HepG2 (cell line): Measurements from ENCODE around the gene LAMTOR2. TPM values are rescaled to one million over a fixed set of nuclear protein-coding genes. Genes with fewer than 3 reads are reported as not detected.

Experiments
- HOXA3 ChIP-seq: sonication (generic); formaldehyde crosslinking; IDR thresholded peaks from 2 replicates; pipeline ENCODE4 v1.5.0; 2020; ENCODE audit warnings: missing genetic modification reagents
- JUND ChIP-seq: sonication (generic); formaldehyde crosslinking; IDR thresholded peaks from 2 replicates; pipeline ENCODE4 v1.8.0; 2022; ENCODE audit warnings: mild to moderate bottlenecking, missing genetic modification reagents
- MTF2 ChIP-seq: sonication (generic); formaldehyde crosslinking; IDR thresholded peaks from 2 replicates; pipeline ENCODE4 v1.5.0; 2020; ENCODE audit warnings: missing genetic modification reagents, borderline replicate concordance
- NFIC ChIP-seq: IDR thresholded peaks from 2 replicates; pipeline ENCODE4 v1.6.1; 2012; ENCODE audit warnings: mild to moderate bottlenecking, low read length, inconsistent platforms
- NRL ChIP-seq: sonication (generic); formaldehyde crosslinking; IDR thresholded peaks from 2 replicates; pipeline ENCODE4 v1.5.0; 2020; ENCODE audit warnings: missing genetic modification reagents, mild to moderate bottlenecking, moderate library complexity, borderline replicate concordance
- SAP130 ChIP-seq: IDR thresholded peaks from 2 replicates; pipeline ENCODE4 v1.6.1; 2016; ENCODE audit warnings: low read depth
- SIN3B ChIP-seq: fragments of 150-350 bp; IDR thresholded peaks from 2 replicates; pipeline ENCODE4 v1.6.1; 2014; ENCODE audit warnings: low read length
- TGIF2 ChIP-seq: IDR thresholded peaks from 2 replicates; pipeline ENCODE4 v1.6.1; 2016; ENCODE audit warnings: control low read depth, missing compliant biosample characterization
- TOE1 ChIP-seq: sonication (generic); formaldehyde crosslinking; IDR thresholded peaks from 2 replicates; pipeline ENCODE4 v1.4.0; 2020; ENCODE audit warnings: mild to moderate bottlenecking, missing genetic modification reagents
- ZIK1 ChIP-seq: sonication (generic); formaldehyde crosslinking; IDR thresholded peaks from 2 replicates; pipeline ENCODE4 v1.5.0; 2020; ENCODE audit warnings: mild to moderate bottlenecking, low read depth, missing genetic modification reagents, borderline replicate concordance
- ZNF383 ChIP-seq: sonication (generic); formaldehyde crosslinking; IDR thresholded peaks from 2 replicates; pipeline ENCODE4 v1.4.0; 2020; ENCODE audit warnings: missing genetic modification reagents, mild to moderate bottlenecking, borderline replicate concordance
- ZNF775 ChIP-seq: sonication (generic); formaldehyde crosslinking; IDR thresholded peaks from 2 replicates; pipeline ENCODE4 v1.4.0; 2020; ENCODE audit warnings: missing genetic modification reagents, mild to moderate bottlenecking, moderate library complexity, borderline replicate concordance
- polyA plus RNA-seq, 8 experiments: library from polyadenylated mRNA; depleted of rRNA in 3 of 8; stranded (reverse) in 7 of 8; unstranded in 1 of 8; fragments of >200 nt; fragmentation: Illumina TruSeq in 4 of 8; extraction: Trizol in 4 of 8; gene quantifications; 2 replicates each; pipeline versions ENCODE4 v1.2.1 to v1.2.3, GENCODE V29; 2011 to 2016; ENCODE audit warnings: low read depth in 4 of 8, missing spikeins in 1 of 8, mixed read lengths in 1 of 8; ENCODE audit not compliant: insufficient read depth in 1 of 8
- total RNA-seq, 5 experiments: library from RNA; depleted of rRNA; stranded (reverse); fragments of >200 nt; fragmentation: Illumina TruSeq; extraction: Trizol; gene quantifications; 2 replicates each; pipeline ENCODE4 v1.2.3, GENCODE V29; 2016; ENCODE audit warnings: low read depth in 1 of 5
- TF ChIP-seq, protein P1 (sequence below): sonication (generic); formaldehyde crosslinking; IDR thresholded peaks from 2 replicates; pipeline ENCODE4 v1.8.1; 2023; ENCODE audit warnings: mild to moderate bottlenecking, missing genetic modification reagents
- TF ChIP-seq, protein P2 (sequence below): sonication (generic); formaldehyde crosslinking; IDR thresholded peaks from 2 replicates; pipeline ENCODE4 v1.9.0; 2022; ENCODE audit warnings: missing genetic modification reagents, mild to moderate bottlenecking, borderline replicate concordance
- TF ChIP-seq, protein P3 (sequence below): IDR thresholded peaks from 2 replicates; pipeline ENCODE4 v1.6.1; 2016; ENCODE audit warnings: low read depth, borderline replicate concordance
- TF ChIP-seq, protein P4 (sequence below): sonication (generic); formaldehyde crosslinking; IDR thresholded peaks from 2 replicates; pipeline ENCODE4 v1.5.1; 2020; ENCODE audit warnings: mild to moderate bottlenecking, missing genetic modification reagents, moderate library complexity
- TF ChIP-seq, protein P5 (sequence below): IDR thresholded peaks from 2 replicates; pipeline ENCODE4 v1.6.1; 2016; ENCODE audit warnings: mild to moderate bottlenecking
- TF ChIP-seq, protein P6 (sequence below): sonication (generic); formaldehyde crosslinking; IDR thresholded peaks from 2 replicates; pipeline ENCODE4 v1.4.0; 2020; ENCODE audit warnings: missing genetic modification reagents

Gene LAMTOR2
- total and polyA plus RNA-seq, 2 of the 13 experiments (the other 11 are each of a cell fraction or from before 2014, with no cell fraction given): 36.5 to 66.4 TPM

DNA sequence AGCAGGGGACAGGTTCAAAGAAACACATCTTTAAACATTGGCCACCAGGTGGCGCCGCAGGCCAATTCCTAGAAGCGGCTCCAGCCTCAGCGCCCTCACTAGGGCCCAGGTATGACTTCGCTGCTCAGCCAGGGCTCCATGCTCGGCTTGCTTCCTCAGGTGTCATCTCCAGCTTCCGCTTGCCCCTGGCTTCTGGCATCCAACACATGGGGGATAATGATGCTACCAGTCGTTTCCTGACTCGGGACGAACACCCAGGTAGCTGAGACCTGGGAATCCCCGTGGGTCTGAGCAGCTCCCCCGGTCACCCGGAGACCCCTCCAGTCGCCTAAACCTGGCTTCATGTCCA, 36.2 kb downstream of the LAMTOR2 start (continued):
- TF ChIP-seq, protein P1, sequence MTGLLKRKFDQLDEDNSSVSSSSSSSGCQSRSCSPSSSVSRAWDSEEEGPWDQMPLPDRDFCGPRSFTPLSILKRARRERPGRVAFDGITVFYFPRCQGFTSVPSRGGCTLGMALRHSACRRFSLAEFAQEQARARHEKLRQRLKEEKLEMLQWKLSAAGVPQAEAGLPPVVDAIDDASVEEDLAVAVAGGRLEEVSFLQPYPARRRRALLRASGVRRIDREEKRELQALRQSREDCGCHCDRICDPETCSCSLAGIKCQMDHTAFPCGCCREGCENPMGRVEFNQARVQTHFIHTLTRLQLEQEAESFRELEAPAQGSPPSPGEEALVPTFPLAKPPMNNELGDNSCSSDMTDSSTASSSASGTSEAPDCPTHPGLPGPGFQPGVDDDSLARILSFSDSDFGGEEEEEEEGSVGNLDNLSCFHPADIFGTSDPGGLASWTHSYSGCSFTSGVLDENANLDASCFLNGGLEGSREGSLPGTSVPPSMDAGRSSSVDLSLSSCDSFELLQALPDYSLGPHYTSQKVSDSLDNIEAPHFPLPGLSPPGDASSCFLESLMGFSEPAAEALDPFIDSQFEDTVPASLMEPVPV (CRISPR knock-in tag): no peak
- TF ChIP-seq, protein P2, sequence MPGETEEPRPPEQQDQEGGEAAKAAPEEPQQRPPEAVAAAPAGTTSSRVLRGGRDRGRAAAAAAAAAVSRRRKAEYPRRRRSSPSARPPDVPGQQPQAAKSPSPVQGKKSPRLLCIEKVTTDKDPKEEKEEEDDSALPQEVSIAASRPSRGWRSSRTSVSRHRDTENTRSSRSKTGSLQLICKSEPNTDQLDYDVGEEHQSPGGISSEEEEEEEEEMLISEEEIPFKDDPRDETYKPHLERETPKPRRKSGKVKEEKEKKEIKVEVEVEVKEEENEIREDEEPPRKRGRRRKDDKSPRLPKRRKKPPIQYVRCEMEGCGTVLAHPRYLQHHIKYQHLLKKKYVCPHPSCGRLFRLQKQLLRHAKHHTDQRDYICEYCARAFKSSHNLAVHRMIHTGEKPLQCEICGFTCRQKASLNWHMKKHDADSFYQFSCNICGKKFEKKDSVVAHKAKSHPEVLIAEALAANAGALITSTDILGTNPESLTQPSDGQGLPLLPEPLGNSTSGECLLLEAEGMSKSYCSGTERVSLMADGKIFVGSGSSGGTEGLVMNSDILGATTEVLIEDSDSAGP (CRISPR knock-in tag): peak; percentile 39; the same call in 1 of the 2 replicates
- TF ChIP-seq JUND (CRISPR knock-in tag): 0 out of 2 replicates have a peak, but pooled peaks have one; percentile 19
- TF ChIP-seq, protein P3, sequence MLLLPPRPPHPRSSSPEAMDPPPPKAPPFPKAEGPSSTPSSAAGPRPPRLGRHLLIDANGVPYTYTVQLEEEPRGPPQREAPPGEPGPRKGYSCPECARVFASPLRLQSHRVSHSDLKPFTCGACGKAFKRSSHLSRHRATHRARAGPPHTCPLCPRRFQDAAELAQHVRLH (CRISPR knock-in tag): 0 out of 2 replicates have a peak, but pooled peaks have one; percentile 56
- no peak for TF ChIP-seq ZIK1 (CRISPR knock-in tag)
- TF ChIP-seq MTF2 (CRISPR knock-in tag): no peak
- TF ChIP-seq NRL (CRISPR knock-in tag): 0 out of 2 replicates have a peak, but pooled peaks have one; percentile 35
- TF ChIP-seq, protein P4, sequence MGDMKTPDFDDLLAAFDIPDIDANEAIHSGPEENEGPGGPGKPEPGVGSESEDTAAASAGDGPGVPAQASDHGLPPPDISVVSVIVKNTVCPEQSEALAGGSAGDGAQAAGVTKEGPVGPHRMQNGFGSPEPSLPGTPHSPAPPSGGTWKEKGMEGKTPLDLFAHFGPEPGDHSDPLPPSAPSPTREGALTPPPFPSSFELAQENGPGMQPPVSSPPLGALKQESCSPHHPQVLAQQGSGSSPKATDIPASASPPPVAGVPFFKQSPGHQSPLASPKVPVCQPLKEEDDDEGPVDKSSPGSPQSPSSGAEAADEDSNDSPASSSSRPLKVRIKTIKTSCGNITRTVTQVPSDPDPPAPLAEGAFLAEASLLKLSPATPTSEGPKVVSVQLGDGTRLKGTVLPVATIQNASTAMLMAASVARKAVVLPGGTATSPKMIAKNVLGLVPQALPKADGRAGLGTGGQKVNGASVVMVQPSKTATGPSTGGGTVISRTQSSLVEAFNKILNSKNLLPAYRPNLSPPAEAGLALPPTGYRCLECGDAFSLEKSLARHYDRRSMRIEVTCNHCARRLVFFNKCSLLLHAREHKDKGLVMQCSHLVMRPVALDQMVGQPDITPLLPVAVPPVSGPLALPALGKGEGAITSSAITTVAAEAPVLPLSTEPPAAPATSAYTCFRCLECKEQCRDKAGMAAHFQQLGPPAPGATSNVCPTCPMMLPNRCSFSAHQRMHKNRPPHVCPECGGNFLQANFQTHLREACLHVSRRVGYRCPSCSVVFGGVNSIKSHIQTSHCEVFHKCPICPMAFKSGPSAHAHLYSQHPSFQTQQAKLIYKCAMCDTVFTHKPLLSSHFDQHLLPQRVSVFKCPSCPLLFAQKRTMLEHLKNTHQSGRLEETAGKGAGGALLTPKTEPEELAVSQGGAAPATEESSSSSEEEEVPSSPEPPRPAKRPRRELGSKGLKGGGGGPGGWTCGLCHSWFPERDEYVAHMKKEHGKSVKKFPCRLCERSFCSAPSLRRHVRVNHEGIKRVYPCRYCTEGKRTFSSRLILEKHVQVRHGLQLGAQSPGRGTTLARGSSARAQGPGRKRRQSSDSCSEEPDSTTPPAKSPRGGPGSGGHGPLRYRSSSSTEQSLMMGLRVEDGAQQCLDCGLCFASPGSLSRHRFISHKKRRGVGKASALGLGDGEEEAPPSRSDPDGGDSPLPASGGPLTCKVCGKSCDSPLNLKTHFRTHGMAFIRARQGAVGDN (CRISPR knock-in tag): peak; percentile 71
- 0 out of 2 replicates have a peak, but pooled peaks have one; percentile 47 for TF ChIP-seq TGIF2 (CRISPR knock-in tag)
- TF ChIP-seq ZNF383 (CRISPR knock-in tag): no peak
- peak; percentile 48; the same call in 1 of the 2 replicates for TF ChIP-seq HOXA3 (CRISPR knock-in tag)
- TF ChIP-seq NFIC: no peak
- 0 out of 2 replicates have a peak, but pooled peaks have one; percentile 25 for TF ChIP-seq SAP130 (CRISPR knock-in tag)
- TF ChIP-seq, protein P5, sequence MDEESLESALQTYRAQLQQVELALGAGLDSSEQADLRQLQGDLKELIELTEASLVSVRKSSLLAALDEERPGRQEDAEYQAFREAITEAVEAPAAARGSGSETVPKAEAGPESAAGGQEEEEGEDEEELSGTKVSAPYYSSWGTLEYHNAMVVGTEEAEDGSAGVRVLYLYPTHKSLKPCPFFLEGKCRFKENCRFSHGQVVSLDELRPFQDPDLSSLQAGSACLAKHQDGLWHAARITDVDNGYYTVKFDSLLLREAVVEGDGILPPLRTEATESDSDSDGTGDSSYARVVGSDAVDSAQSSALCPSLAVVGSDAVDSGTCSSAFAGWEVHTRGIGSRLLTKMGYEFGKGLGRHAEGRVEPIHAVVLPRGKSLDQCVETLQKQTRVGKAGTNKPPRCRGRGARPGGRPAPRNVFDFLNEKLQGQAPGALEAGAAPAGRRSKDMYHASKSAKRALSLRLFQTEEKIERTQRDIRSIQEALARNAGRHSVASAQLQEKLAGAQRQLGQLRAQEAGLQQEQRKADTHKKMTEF (CRISPR knock-in tag): peak; percentile 46; the same call in 1 of the 2 replicates
- no peak for TF ChIP-seq TOE1 (CRISPR knock-in tag)
- TF ChIP-seq ZNF775 (CRISPR knock-in tag): no peak
- no peak for TF ChIP-seq SIN3B
- TF ChIP-seq, protein P6, sequence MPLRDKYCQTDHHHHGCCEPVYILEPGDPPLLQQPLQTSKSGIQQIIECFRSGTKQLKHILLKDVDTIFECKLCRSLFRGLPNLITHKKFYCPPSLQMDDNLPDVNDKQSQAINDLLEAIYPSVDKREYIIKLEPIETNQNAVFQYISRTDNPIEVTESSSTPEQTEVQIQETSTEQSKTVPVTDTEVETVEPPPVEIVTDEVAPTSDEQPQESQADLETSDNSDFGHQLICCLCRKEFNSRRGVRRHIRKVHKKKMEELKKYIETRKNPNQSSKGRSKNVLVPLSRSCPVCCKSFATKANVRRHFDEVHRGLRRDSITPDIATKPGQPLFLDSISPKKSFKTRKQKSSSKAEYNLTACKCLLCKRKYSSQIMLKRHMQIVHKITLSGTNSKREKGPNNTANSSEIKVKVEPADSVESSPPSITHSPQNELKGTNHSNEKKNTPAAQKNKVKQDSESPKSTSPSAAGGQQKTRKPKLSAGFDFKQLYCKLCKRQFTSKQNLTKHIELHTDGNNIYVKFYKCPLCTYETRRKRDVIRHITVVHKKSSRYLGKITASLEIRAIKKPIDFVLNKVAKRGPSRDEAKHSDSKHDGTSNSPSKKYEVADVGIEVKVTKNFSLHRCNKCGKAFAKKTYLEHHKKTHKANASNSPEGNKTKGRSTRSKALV (CRISPR knock-in tag): no peak
